Common myeloid progenitor, CD34-positive (primary cell): ENCODE measurements around the gene TEX14.

Experiments
- CTCF ChIA-PET: fragments of 350-600 bp; sonication (Branson Sonifier 250); formaldehyde crosslinking; loops from one replicate; lab custom pipeline; 2021; ENCODE audit warnings: antibody characterized with exemption; lab: Charles Lee
- POLR2A ChIA-PET: fragments of 350-600 bp; sonication (Branson Sonifier 250); formaldehyde crosslinking; loops from one replicate; lab custom pipeline; 2021; ENCODE audit warnings: antibody characterized with exemption; lab: Charles Lee
- DNase-seq, 3 donors: peaks; one replicate each; pipeline versions ENCODE4 v3.0.0 to v3.0.0-alpha.2; 2013
- H3K27ac ChIP-seq, 2 experiments: 1 replicate in 1 of 2; 2 replicates in 1 of 2; pipeline ENCODE4 v1.7.0; 2013; ENCODE audit warnings: inconsistent platforms in 2 of 2, low read length in 2 of 2, mild to moderate bottlenecking in 2 of 2, low read depth in 1 of 2, moderate library complexity in 1 of 2; ENCODE audit not compliant: severe bottlenecking in 2 of 2, insufficient read depth in 1 of 2, poor library complexity in 1 of 2
- H3K27me3 ChIP-seq, 5 experiments: replicated peaks in 2 of 5; 1 replicate in 3 of 5; 2 replicates in 2 of 5; pipeline versions ENCODE4 v1.6.1 to v1.7.0; 2013; ENCODE audit warnings: low read length in 4 of 5, mild to moderate bottlenecking in 2 of 5, moderate library complexity in 2 of 5, inconsistent platforms in 1 of 5; ENCODE audit not compliant: insufficient read depth in 5 of 5, control insufficient read depth in 4 of 5
- H3K36me3 ChIP-seq, 4 experiments: 1 replicate in 2 of 4; 2 replicates in 2 of 4; pipeline versions ENCODE4 v1.6.1 to v1.7.0; 2013; ENCODE audit warnings: low read length in 3 of 4, control low read depth in 1 of 4, mild to moderate bottlenecking in 1 of 4; ENCODE audit not compliant: control insufficient read depth in 4 of 4, insufficient read depth in 4 of 4
- H3K4me1 ChIP-seq, 4 experiments: 1 replicate in 3 of 4; 2 replicates in 1 of 4; pipeline versions ENCODE4 v1.6.1 to v1.7.1; 2013; ENCODE audit warnings: low read length in 3 of 4, mild to moderate bottlenecking in 3 of 4, control low read depth in 1 of 4, inconsistent platforms in 1 of 4, moderate library complexity in 1 of 4; ENCODE audit not compliant: control insufficient read depth in 4 of 4, insufficient read depth in 4 of 4; ENCODE audit errors: control extremely low read depth in 1 of 4
- H3K4me3 ChIP-seq, 7 experiments: 1 replicate in 4 of 7; 2 replicates in 3 of 7; pipeline versions ENCODE4 v1.5.1 to v1.7.0; 2013; ENCODE audit warnings: mild to moderate bottlenecking in 7 of 7, low read length in 6 of 7, moderate library complexity in 6 of 7, inconsistent platforms in 2 of 7, low read depth in 2 of 7, control low read depth in 1 of 7; ENCODE audit not compliant: insufficient read depth in 4 of 7, control insufficient read depth in 1 of 7; ENCODE audit errors: extremely low read depth in 1 of 7
- H3K9me3 ChIP-seq, 5 experiments: 1 replicate in 4 of 5; 2 replicates in 1 of 5; pipeline versions ENCODE4 v1.6.1 to v1.7.1; 2013; ENCODE audit warnings: low read length in 4 of 5, mild to moderate bottlenecking in 2 of 5, inconsistent platforms in 1 of 5, low read depth in 1 of 5, moderate library complexity in 1 of 5; ENCODE audit not compliant: control insufficient read depth in 4 of 5, insufficient read depth in 2 of 5; ENCODE audit errors: control extremely low read depth in 1 of 5
- WGBS: methylation state at CpG from one replicate; pipeline ENCODE4 v1.1.5; 2013; ENCODE audit not compliant: insufficient coverage; 5-methylcytosine and 5-hydroxymethylcytosine counted together

Gene TEX14

DNA sequence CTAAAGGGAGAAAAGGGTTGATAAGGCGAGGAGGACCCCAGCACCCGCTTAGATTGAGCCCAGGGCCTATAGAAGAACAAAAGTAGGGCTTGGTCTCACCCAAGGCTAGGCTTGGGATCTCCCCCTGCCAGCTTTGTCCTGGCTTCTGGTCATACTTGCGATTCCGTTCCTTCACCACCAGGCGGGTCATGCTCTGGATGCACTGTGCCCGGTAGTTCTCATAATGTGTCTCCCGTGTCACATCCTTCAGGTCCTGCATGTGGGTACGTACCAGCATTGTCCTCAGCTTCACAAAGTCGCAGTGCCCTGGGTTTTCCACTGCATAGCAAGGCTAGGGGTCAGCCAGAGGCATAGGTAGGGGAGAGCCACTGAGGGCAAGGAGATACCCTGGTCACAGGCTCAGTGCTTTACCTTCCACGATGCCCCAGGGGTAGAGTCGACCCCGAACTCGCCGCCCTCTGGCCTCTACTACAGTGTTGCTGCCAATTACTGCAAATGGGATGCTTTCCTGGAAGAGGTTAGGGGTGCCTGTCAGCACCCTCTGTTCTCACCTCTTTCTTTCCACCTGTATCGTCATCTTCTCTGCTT lies 170.9 kb downstream of the TEX14 start:
- CTCF ChIA-PET = interaction anchor here (0.6 to 1.8 kb wide), 7 partner anchors 9 to 485 kb away, joined by 3 to 8 read pairs (median 3); no protein-coding TSS in a partner anchor
- peaks cover 9 to 19% (median 17%) of the 10 kb centered on the region in 4 experiments for H3K4me1 ChIP-seq
- H3K27ac ChIP-seq = no peak overlapping the region
- WGBS = 57% methylated on average over 12 of the region's 15 CpGs
- POLR2A ChIA-PET = interaction anchor here (1.1 kb wide), 2 partner anchors 110 to 138 kb away, joined by 3 to 4 read pairs; no protein-coding TSS in a partner anchor
- no peaks in the 10 kb centered on the region for H3K9me3 ChIP-seq
- no peak overlapping the region for H3K4me3 ChIP-seq
- no peaks in the 10 kb centered on the region for H3K36me3 ChIP-seq
- H3K27me3 ChIP-seq = no peaks in the 10 kb centered on the region
- peak in 2 of 3 donors; percentile 60 to 62 for DNase-seq

- Histone ChIP-seq H3K9me3 (no peaks in the 10 kb centered on the region), H3K36me3 (no peaks in the 10 kb centered on the region), H3K4me1 (peaks cover 11 to 37% (median 32%) of the 10 kb centered on the region in 4 experiments), H3K4me3 (peak overlapping the region; percentile 89 to 99 (median 97)), H3K27ac (peak overlapping the region; percentile 90 to 94), H3K27me3 (no peaks in the 10 kb centered on the region)
- CTCF ChIA-PET = interaction anchor here (0.7 to 2.4 kb wide), 11 partner anchors 13 to 489 kb away, joined by 3 to 15 read pairs (median 4); no protein-coding TSS in a partner anchor
- POLR2A ChIA-PET = interaction anchor here (0.6 to 2.4 kb wide), 8 partner anchors 10 to 697 kb away, joined by 3 to 49 read pairs (median 4); no protein-coding TSS in a partner anchor
- DNase-seq = peak; percentile 100
- WGBS = under 1% methylated on average over 35 of the region's 39 CpGs
These were observed 173.8 kb downstream of the TEX14 start for GRCh38 chr17:58517928-58518609.

- peaks cover 11 to 43% (median 37%) of the 10 kb centered on the region in 4 experiments for H3K4me1 ChIP-seq
- CTCF ChIA-PET = interaction anchor here (1.2 to 2.4 kb wide), 3 partner anchors 70 to 477 kb away, joined by 4 to 15 read pairs (median 7); no protein-coding TSS in a partner anchor
- peak overlapping the region; percentile 70 to 94 for H3K27ac ChIP-seq
- H3K36me3 ChIP-seq = peaks cover 0 to 5% (median 1%) of the 10 kb centered on the region in 4 experiments
- H3K9me3 ChIP-seq = no peaks in the 10 kb centered on the region
- H3K4me3 ChIP-seq = peak overlapping the region; percentile 56 to 99 (median 77)
- H3K27me3 ChIP-seq = no peaks in the 10 kb centered on the region
- DNase-seq = no peak
- 0% methylated on average over 24 of the region's 27 CpGs for WGBS
- POLR2A ChIA-PET = interaction anchor here (0.6 to 2.4 kb wide), 5 partner anchors 10 to 599 kb away, joined by 3 to 49 read pairs (median 4); no protein-coding TSS in a partner anchor
These were observed 174.4 kb downstream of the TEX14 start for GRCh38 chr17:58517378-58517927.

DNA sequence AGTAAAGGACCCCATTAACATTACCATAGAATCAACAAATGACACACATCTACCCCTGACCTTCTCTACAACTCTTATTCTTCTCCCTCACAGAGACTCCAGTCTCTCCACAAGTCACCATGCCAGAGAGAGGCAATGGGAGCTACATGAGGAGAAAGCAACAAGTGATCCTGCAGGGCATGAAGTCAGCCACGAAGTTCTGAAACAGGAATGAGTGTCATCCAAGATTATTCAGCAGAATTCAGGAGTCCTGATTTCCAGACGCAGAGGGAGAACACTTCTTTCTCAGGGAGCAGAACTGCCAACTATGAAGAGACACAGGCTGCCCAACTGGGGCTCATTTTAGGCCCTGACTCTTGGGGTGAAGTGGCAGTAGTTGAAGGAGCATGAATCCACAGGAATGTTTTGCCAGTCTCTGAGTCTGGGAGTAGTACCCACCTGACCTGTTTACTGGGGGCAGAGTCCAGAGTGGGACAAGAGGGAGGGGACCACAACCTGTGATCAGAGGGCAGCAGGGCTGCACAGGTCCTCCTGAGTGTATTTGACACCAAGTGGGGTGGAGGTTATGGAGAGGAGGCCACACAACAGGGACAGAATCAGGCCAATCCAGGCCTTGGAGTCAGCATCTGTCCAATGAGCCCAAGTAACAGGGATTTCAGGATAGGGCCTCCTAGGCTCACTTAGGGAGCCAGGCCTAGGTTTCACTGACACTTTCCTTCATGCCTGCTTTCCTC lies 175.0 kb downstream of the TEX14 start:
- H3K27me3 ChIP-seq = no peaks in the 10 kb centered on the region
- peaks cover 0 to 8% (median 6%) of the 10 kb centered on the region in 4 experiments for H3K36me3 ChIP-seq
- peaks cover 11 to 43% (median 37%) of the 10 kb centered on the region in 4 experiments for H3K4me1 ChIP-seq
- H3K9me3 ChIP-seq = no peaks in the 10 kb centered on the region
- peak overlapping the region; percentile 70 to 94 for H3K27ac ChIP-seq
- DNase-seq = no peak
- CTCF ChIA-PET = interaction anchor here (1.2 to 2.1 kb wide), 3 partner anchors 17 to 477 kb away, joined by 4 to 7 read pairs (median 6); partner anchors contain the start of gene HSF5
- 75% methylated on average over 2 of the region's 2 CpGs for WGBS
- H3K4me3 ChIP-seq = peak overlapping the region; percentile 56 to 99 (median 77)
- POLR2A ChIA-PET = interaction anchor here (2.4 kb wide), 1 partner anchor 114 kb away, joined by 49 read pairs; no protein-coding TSS in a partner anchor

DNA sequence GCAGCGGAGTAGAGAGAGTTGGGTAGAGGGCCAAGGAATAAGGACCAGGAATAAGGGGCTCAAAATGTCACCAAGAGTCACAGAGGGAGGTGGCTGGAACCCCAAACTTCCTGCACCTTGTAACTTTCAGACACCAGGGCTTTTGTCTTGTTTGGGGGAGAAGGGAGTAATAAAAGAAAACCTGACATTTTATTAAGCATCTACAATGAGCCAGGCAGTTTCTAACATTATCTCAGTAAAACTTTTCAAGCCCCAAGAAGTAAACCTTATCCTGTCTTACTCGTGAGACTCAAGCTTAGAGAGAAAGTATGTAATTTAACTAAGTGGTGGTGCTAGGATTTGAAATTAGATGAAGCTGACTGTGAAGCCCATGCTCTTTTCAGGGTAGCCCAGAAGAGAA lies 176.6 kb downstream of the TEX14 start:
- POLR2A ChIA-PET = interaction anchor here (1.1 to 3.9 kb wide), 4 partner anchors 11 to 116 kb away, joined by 3 to 16 read pairs (median 6); no protein-coding TSS in a partner anchor
- peaks cover 11 to 43% (median 37%) of the 10 kb centered on the region in 4 experiments for H3K4me1 ChIP-seq

DNA sequence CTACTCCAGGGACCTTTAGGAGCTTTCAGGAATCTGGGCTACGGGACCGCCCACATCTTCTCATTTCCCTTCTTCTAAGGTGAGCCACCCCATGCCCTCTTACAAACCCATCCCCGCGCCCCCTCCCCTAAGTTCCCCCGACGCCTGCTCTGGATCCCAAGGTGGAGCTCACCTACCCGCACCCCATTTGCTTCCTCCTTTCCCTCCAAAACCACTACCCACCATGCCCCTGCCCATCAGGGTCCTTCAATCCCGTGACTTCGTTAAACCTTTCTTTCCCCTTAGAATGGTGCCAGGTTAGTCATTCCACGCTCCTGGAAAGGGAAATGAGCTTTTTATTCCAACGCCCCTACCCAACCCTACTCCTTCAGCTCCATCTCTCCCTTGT lies 177.1 kb downstream of the TEX14 start:
- DNase-seq = no peak
- Histone ChIP-seq H3K4me1 (peaks cover 11 to 43% (median 37%) of the 10 kb centered on the region in 4 experiments), H3K27ac (peak overlapping the region in 1 of 2 experiments; percentile 20), H3K4me3 (peak overlapping the region in 6 of 7 experiments; percentile 68 to 91 (median 82)), H3K27me3 (no peaks in the 10 kb centered on the region), H3K9me3 (no peaks in the 10 kb centered on the region), H3K36me3 (peaks cover 9 to 26% (median 18%) of the 10 kb centered on the region in 4 experiments)
- POLR2A ChIA-PET = interaction anchor here (1.1 to 3.9 kb wide), 4 partner anchors 10 to 116 kb away, joined by 3 to 16 read pairs (median 6); no protein-coding TSS in a partner anchor
- CTCF ChIA-PET = interaction anchor here (1.2 to 2.2 kb wide), 6 partner anchors 9 to 210 kb away, joined by 3 to 7 read pairs (median 4); partner anchors contain the start of gene HSF5
- WGBS = 18% methylated on average over 9 of the region's 11 CpGs

More for the DNA sequence above, 176.6 kb downstream of the TEX14 start:
- Histone ChIP-seq H3K27ac (no peak overlapping the region), H3K27me3 (no peaks in the 10 kb centered on the region), H3K4me3 (peak overlapping the region in 2 of 7 experiments; percentile 89 to 91), H3K36me3 (peaks cover 6 to 21% (median 15%) of the 10 kb centered on the region in 4 experiments), H3K9me3 (no peaks in the 10 kb centered on the region)
- CTCF ChIA-PET = interaction anchor here (1.2 to 2.2 kb wide), 6 partner anchors 9 to 491 kb away, joined by 3 to 7 read pairs (median 4); partner anchors contain the start of gene HSF5
- DNase-seq = no peak
- WGBS = 100% methylated on average over 1 of the region's 2 CpGs
